Renal pelvis (tissue), 12 donors: ENCODE measurements around the gene LHPP. TPM values are rescaled to one million over a fixed set of nuclear protein-coding genes. Genes with fewer than 3 reads are reported as not detected.
"Not testable (repeated sequence)": the region's sequence is repeated elsewhere in the genome, so short reads cannot be mapped to it uniquely, and the experiment has no call there.

Source experiments
- DNase-seq: peaks from one replicate; pipeline ENCODE4 v3.0.0-alpha.2; 2013
- long read RNA-seq, 16 experiments: transcript quantifications; one replicate each; lab custom pipeline, GENCODE V29; 2026
- polyA plus RNA-seq, 3 donors: library from polyadenylated mRNA; unstranded; fragments of 120-200 nt; gene quantifications; one replicate each; pipeline ENCODE4 v1.2.1, GENCODE V29; 2013; ENCODE audit not compliant: insufficient read length in 3 of 3

LHPP gene, protein sequence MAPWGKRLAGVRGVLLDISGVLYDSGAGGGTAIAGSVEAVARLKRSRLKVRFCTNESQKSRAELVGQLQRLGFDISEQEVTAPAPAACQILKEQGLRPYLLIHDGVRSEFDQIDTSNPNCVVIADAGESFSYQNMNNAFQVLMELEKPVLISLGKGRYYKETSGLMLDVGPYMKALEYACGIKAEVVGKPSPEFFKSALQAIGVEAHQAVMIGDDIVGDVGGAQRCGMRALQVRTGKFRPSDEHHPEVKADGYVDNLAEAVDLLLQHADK
- 10 to 100 TPM; 19.6 to 26.3 (median 24.2) TPM for polyA plus RNA-seq
- long read RNA-seq, donor 1, transcript LHPP-202 (7 exons, 1,622 nt), result major isoform, 7 of 8 reads
- long read RNA-seq, donor 1, partial matches to known transcripts, result 0 of 8 reads
- long read RNA-seq, donor 1, other reads (novel, unspliced or antisense), result 0 of 8 reads
- long read RNA-seq, donor 2, transcript LHPP-202 (7 exons, 1,622 nt), result major isoform, 15 of 74 reads
- long read RNA-seq, donor 2, partial matches to known transcripts, result 32 of 74 reads
- long read RNA-seq, donor 2, other reads (novel, unspliced or antisense), result 24 of 74 reads
- long read RNA-seq, donor 3, transcript LHPP-202 (7 exons, 1,622 nt), result major isoform, 7 of 9 reads
- long read RNA-seq, donor 3, partial matches to known transcripts, result 0 of 9 reads
- long read RNA-seq, donor 3, other reads (novel, unspliced or antisense), result 0 of 9 reads
- long read RNA-seq, donor 4, transcript LHPP-202 (7 exons, 1,622 nt), result major isoform, 14 of 26 reads
- long read RNA-seq, donor 4, partial matches to known transcripts, result 11 of 26 reads
- long read RNA-seq, donor 4, other reads (novel, unspliced or antisense), result 0 of 26 reads
- long read RNA-seq, donor 5, partial matches to known transcripts, result 6 of 9 reads
- long read RNA-seq, donor 5, other reads (novel, unspliced or antisense), result 0 of 9 reads
- long read RNA-seq, donor 6, transcript LHPP-202 (7 exons, 1,622 nt), result major isoform, 8 of 23 reads
- long read RNA-seq, donor 6, partial matches to known transcripts, result 13 of 23 reads
- long read RNA-seq, donor 6, other reads (novel, unspliced or antisense), result 0 of 23 reads
- long read RNA-seq, donor 7, transcript LHPP-202 (7 exons, 1,622 nt), result major isoform, 7 of 14 reads
- long read RNA-seq, donor 7, partial matches to known transcripts, result 5 of 14 reads
- long read RNA-seq, donor 7, other reads (novel, unspliced or antisense), result 0 of 14 reads
- long read RNA-seq, donor 8, partial matches to known transcripts, result 0 of 5 reads
- long read RNA-seq, donor 8, other reads (novel, unspliced or antisense), result 0 of 5 reads
- long read RNA-seq, donor 9, transcript LHPP-202 (7 exons, 1,622 nt), result major isoform, 13 of 80 reads
- long read RNA-seq, donor 9, partial matches to known transcripts, result 37 of 80 reads
- long read RNA-seq, donor 9, other reads (novel, unspliced or antisense), result 27 of 80 reads
- long read RNA-seq, donor 10, transcript LHPP-202 (7 exons, 1,622 nt), result major isoform, 11 of 17 reads
- long read RNA-seq, donor 10, partial matches to known transcripts, result 6 of 17 reads
- long read RNA-seq, donor 10, other reads (novel, unspliced or antisense), result 0 of 17 reads
- long read RNA-seq, donor 11, transcript LHPP-202 (7 exons, 1,622 nt), result major isoform, 5 of 8 reads
- long read RNA-seq, donor 11, partial matches to known transcripts, result 0 of 8 reads
- long read RNA-seq, donor 11, other reads (novel, unspliced or antisense), result 0 of 8 reads
- long read RNA-seq, donor 12, transcript LHPP-202 (7 exons, 1,622 nt), result major isoform, 14 of 26 reads
- long read RNA-seq, donor 12, partial matches to known transcripts, result 11 of 26 reads
- long read RNA-seq, donor 12, other reads (novel, unspliced or antisense), result 0 of 26 reads
- long read RNA-seq, donor 13, transcript LHPP-202 (7 exons, 1,622 nt), result major isoform, 5 of 5 reads
- long read RNA-seq, donor 13, partial matches to known transcripts, result 0 of 5 reads
- long read RNA-seq, donor 13, other reads (novel, unspliced or antisense), result 0 of 5 reads
- long read RNA-seq, donor 14, result 0 reads
- long read RNA-seq, donor 15, transcript LHPP-202 (7 exons, 1,622 nt), result major isoform, 16 of 31 reads
- long read RNA-seq, donor 15, partial matches to known transcripts, result 13 of 31 reads
- long read RNA-seq, donor 15, other reads (novel, unspliced or antisense), result 0 of 31 reads
- long read RNA-seq, donor 16, transcript LHPP-202 (7 exons, 1,622 nt), result major isoform, 12 of 20 reads
- long read RNA-seq, donor 16, partial matches to known transcripts, result 7 of 20 reads
- long read RNA-seq, donor 16, other reads (novel, unspliced or antisense), result 0 of 20 reads

DNA sequence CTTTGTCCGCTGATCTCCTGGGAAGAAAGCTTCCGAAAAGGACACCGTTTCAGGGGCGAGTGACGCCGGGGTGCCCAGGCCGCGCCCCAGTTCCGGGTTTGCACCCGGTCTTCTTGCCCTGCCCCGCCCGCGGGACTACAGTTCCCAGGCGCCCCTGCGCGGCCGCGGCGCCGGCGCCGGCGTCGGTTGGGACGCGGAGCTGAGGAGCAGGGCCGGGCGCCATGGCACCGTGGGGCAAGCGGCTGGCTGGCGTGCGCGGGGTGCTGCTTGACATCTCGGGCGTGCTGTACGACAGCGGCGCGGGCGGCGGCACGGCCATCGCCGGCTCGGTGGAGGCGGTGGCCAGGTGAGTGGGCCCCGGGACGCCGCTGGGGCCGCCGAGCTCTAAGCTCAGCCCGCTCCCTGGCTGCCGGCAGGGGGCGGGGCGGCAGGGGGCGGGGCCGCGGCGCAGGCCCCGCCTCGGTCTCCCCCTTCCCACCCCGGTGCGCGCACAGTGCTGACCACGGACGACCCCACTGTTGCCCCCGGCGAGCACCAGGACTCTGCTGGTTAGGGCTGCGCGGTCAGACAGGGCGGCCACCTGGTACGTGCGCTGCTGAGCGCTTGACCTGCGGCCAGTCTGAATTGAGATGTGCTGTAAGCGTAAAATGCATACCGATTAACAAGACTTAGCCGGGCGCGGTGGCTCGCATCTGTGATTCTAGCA lies at the start of gene LHPP:
LHPP (plus strand) TSS at position 182 of the 706 bp plus-strand sequence; CDS start at position 222, 40 bp downstream.
- peak; percentile 74 for DNase-seq

DNA sequence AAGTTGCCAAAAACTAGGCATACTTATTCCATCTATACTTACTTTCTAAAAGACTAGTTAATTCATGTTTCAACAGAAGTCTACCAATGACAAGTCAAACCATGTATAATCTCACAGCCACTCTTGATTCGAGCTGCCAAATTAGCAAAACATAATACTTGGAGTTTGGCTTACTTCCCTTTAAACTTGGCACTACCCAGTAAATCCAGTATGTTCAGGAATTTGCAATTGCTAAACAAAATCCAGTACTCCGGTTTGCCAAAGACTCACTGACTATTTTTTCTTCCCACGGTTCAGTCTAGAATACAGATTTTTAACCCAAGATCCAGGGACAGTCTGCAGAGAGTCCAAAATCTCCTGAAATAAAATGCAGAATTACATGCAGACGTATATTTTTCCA lies 47.5 kb upstream of the LHPP start:
- DNase-seq, result no peak

DNA sequence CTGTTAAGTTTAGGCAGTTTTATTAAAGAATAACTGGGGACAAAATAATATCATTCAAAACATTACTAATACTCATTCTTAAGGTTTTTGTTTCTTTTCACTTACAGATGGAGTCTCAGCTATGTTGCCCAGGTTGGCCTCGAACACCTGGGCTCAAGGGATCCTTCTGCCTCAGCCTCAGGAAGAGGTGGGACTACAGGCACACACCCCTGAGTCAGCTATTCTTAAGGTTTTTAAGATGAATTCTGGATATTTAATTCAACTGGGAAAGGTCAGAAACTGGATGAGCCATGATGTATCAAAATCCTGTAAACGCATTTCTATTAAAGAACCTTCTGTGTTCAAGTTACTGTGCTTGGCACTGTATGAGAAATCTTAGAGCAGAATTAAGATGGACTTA lies 46.4 kb upstream of the LHPP start:
- no peak for DNase-seq

DNA sequence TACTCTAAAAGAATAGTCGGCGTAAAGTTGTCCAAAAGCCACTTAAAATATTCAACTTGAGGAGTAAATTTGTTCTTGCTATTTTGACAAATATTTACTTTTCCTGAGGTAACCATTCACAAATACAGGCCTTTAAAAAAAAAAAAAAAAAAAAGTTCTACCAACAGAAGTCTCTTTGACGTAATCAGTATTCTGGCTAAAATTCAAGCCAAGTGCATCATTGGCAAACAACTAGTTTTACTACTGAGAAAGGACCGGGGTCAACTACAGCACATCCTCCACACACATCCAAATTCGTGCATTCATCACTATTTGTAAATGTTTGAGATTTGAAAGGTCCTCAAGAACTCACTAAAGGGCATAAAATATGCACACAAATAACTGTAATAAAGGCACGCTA lies 44.9 kb upstream of the LHPP start:
- no peak for DNase-seq

DNA sequence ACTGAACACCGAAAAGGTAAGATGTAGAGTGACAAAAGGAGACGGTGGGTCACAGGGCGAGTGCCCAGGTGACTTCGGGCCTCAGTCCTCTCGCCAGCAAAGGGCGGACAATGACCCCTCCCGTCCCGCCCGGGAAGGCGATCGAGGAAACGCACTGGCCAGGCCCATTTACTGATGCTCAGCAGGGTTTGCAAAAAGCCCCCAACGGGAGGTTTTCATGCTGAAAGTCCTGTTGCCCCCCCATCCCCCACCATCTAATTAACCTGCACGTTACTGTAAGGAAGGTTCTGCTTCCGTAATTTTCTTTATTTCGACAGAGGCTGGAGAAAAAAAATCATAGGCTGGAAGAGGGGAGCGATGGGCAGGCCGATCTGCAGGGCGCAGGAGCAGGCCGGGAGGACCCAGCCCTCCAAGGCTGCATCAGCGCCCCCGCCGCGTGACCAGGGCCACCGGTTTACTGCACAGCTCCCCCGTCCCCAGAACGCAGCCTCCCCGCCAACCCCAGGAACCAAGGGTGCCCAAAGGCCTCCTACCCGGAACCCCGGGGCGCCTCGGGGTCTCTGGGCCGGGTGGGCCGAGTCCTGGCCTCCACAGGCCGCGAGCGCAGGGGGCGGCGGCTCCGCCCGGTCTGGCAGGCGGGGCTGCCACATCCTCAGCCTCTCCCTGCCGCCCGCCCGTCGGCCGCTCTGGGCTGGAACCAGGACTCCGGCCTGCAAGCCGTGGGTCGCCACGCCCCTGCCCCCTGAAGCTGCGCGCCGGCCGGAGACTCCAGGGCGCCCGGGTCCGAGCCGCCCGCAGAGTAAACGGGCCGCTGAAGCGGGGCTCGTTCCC lies 43.5 kb upstream of the LHPP start:
- peak; percentile 42 for DNase-seq

DNA sequence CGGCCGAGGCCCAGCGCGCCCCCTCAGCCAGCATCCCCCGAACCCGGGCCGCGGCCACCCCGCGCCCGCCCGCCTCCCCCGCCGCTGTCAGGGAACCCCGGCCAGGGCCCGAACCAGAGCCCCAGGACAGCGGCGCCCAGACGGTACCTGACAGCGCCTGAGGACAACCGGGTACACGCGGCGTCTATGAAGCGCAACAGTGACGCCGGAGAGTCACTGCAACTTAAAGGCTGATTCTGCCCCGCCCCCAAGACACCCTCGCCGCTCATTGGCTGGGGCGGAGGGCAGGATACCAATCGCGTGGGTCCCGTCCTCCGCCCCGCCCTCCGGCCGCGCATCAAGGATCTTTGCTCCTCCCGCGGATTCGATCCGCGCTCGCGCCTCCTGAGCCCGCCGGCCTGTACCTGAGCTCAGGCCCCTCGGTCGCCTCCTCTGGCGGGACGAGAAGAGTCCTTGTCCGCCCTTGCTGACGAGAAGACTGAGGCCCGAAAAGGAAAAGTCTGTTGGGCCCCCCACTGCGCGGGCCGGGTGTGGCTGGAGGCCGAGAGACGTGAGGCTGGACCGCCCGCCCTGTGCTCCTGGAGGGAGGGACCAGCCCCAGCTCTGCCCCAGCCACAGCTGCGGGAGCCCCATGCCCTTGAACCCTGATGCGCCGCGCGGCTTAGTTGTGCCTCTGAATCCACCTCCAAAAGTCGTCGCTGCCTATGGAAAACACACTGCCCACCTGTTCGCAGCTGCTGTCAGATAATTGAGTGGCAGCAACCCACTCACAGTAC lies 42.7 kb upstream of the LHPP start, which contains the start of gene OAT:
OAT (minus strand) TSS at position 198 of the 776 bp plus-strand sequence. CDS start 6,752 bp downstream, outside the sequence.
- peak; percentile 98 for DNase-seq

DNA sequence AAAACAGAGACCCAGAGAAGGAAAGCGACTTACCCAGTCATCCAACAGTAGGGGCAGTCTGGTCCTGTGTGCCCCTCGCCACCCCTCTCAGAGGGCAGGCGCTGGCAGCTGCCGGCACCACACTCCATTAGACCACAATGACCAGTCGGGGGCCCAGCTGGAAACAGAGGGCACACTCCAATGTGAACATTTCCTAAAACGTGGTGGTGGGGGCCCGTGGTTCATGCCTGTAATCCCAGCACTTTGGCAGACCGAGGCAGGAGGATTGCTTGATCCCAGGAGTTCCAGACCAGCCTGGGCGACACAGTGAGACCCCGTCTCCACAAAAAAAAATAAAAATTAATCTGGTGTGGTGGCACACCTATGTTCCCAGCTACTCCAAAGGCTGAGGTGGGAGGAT lies 42.0 kb upstream of the LHPP start:
- no peak for DNase-seq

DNA sequence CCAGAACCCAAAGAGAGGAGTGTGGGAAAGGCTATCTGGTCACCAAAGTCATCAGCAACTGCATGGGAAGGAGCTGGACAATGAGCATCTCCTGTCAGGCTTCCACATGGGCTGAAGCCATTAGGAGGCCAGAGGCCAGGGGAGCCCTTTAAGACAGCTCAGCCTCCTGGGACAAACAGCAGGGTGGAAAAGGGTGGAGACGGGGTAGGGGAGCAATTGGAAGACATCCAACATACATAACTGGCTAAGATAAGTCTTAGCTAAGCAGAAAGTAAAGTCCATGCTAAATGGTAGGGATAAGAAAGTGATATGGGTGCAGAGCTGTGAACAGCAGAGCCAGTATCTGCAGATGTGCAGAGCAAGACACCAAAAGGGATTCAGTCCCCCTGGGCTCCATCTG lies 41.4 kb upstream of the LHPP start:
- DNase-seq, result no peak

DNA sequence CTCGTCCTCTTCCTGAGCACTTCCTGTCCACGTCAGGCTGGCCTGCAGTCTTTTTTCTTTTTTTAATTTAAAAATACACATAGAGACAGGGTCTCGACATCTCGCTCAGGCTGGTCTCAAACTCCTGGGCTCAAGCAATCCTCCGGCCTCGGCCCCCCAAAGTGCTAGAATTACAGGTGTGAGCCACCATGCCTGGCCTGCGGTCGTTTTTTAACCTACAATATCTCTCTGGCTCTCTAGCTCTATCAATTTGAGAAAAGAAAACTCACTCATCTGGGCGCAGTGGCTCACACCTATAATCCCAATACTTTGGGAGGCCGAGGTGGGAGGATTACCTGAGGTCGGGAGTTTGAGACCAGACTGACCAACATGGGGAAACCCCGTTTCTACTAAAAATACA lies 38.9 kb upstream of the LHPP start:
- no peak for DNase-seq

DNA sequence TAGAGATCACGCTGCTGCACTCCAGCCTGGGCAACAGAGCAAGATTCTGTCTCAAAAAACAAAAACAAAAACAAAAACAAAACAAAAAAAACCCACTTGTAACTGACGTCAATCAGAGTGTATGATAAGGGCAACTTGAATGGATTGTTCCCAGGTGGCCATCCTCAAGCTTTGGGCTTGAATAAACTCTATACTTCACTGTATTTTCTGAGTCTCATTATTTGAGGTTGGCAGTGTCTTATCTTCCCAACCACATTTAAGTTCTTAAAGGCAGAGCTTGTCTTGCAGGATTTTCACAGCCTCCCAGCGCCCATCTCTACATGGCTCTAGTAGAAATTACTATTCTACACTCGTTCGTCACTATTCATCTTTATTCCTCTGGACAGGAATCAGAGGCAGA lies 37.8 kb upstream of the LHPP start:
- DNase-seq, result no peak

DNA sequence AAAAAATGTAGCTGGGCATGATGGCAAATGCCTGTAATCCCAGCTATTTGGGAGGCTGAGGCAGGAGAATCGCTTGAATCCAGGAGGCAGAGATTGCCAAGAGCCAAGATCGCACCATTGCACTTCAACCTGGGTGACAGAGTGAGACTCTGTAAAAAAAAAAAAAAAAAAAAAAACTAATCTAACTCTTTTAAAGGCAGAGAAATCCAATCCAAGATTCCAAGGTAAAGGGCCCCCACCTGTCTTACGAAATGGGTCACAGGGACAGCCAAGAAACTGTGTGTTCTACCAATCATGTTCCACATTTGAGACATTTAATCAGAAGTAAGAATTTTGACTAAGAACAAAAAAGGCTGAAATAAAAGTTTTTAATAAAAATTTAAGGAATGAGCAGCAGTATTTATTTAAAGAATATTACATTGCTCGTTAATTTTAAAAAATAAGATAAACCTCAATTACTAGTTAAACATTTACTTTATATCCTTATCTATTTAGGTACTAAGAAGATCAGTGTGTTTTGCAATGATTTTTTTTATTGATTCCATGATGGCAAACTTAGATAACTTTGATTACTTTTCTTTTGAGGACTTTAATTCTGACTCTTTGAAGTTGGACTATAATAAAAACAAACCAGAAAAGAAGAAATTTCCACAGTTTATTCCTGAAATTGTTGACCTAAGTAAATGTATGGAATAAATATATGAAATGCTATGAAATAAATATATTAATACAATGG lies 36.2 kb upstream of the LHPP start:
- no peak for DNase-seq

DNA sequence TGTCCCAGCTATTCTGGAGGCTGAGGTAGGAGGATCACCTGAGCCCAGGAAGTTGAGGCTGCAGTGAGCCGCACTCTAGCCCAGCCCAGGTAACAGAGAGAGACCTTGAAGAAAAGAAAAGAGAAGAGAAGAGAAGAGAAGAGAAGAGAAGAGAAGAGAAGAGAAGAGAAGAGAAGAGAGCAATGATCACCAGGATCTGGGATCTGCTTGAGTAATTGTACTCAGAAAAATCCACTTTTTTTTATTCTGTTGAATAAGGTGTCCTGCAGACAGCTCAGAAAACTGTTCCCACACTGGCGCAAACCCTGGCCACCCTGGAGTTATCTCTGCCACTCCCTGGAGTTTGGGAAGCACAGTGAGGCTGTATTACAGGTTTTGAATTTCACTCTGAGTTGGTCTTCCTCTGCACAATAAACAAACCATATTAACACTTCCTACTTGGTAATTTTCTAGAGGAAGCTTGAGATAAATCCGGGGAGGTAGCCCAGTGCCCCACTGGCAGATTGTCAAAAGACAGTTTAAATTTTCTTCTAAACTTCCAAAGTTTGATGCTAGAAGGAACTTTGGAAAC lies 33.3 kb upstream of the LHPP start:
- DNase-seq, result no peak

DNA sequence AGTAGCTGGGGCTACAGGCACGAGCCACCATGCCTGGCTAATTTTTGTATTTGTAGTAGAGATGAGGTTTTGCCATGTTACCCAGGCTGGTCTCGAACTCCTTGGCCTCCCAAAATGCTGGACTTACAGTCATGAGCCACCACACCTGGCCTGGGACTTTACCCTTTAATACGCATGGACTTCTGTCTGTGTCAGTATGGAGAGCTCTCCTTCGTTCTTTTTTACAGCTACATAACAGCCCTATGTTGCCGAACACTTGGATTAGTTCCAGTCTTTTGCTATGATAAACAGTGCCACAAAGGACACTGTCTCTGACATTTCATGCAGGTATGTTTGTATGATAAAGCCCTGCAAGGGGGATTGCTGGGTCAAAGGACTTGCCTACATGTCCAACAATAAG lies 32.0 kb upstream of the LHPP start:
- no peak for DNase-seq

DNA sequence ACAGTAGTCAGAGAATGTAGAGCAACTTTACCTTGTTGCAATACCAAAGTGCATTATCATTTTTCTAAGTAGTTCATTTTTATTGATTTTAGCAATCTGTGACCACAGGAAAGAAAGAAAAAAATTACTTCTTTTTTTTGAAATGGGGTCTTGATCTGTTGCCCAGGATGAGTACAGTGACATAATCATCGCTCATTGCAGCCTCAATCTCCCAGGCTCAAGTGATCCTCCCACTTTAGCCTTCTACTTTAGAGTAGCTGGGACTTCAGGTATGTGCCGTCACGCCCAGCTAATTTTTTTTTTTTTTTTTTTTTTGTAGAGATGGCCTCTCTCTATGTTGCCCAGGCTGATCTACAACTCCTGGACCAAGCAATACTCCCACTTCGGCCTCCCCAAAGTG lies 31.5 kb upstream of the LHPP start:
- no peak for DNase-seq

DNA sequence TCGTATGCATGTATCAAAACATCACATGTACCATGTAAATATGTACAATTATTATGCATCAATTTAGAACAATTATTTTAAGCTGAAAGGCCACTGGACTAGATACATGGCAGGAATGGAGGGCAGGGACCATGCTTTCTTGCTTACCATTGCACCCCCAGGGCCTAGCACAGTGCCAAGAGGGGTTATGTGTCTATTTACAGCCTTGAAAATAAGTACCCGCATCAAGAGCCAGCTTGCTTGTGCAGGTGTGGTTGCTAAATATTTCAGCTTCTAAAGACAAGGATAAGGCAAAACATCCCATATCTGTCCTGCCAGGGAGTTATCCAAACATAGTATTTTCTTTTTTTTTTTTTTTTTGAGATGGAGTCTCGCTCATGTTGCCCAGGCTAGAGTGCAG lies 28.2 kb upstream of the LHPP start:
- no peak for DNase-seq

DNA sequence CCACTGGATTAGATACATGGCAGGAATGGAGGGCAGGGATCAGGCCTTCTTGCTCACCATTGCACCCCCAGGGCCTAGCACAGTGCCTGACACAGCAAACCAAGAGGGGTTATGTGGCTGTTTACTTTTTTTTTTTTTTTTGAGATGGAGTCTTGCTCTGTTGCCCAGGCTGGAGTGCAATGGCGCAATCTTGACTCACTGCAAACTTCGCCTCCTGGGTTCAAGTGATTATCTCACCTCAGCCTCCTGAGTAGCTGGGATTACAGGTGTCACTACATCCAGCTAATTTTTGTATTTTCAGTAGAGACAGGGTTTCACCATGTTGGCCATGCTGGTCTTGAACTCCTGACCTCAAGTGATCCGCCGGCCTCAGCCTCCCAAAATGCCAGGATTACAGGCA lies 25.9 kb upstream of the LHPP start:
- not testable (repeated sequence) for DNase-seq
